Testis (tissue), 3 donors: ENCODE measurements around the gene COASY. TPM values are rescaled to one million over a fixed set of nuclear protein-coding genes. Genes with fewer than 3 reads are reported as not detected.
"Not testable (repeated sequence)": the region's sequence is repeated elsewhere in the genome, so short reads cannot be mapped to it uniquely, and the experiment has no call there.

Experiments used
- DNase-seq: peaks from one replicate; pipeline ENCODE4 v3.0.0-alpha.2; 2019
- H3K27ac ChIP-seq, 2 donors: fragments of 200-600 bp; sonication (generic); one replicate each; pipeline ENCODE4 v1.5.1; 2019
- H3K27me3 ChIP-seq: fragments of 200-600 bp; sonication (generic); one replicate; pipeline ENCODE4 v1.5.1; 2019
- H3K36me3 ChIP-seq: fragments of 200-600 bp; sonication (generic); one replicate; pipeline ENCODE4 v1.5.1; 2017; ENCODE audit warnings: low read depth; ENCODE audit errors: missing control alignments
- H3K4me1 ChIP-seq: fragments of 200-600 bp; sonication (generic); one replicate; pipeline ENCODE4 v1.5.1; 2019
- H3K4me3 ChIP-seq, 2 donors: fragments of 200-600 bp; sonication (generic); one replicate each; pipeline ENCODE4 v1.5.1; 2017 to 2019
- H3K9me3 ChIP-seq: fragments of 200-600 bp; sonication (generic); one replicate; pipeline ENCODE4 v1.5.1; 2017
- POLR2A ChIP-seq: fragments of 450-650 bp; IDR thresholded peaks from one replicate; pipeline ENCODE4 v1.6.1; 2017; ENCODE audit warnings: antibody characterized with exemption, mild to moderate bottlenecking, moderate library complexity
- WGBS, 2 donors: methylation state at CpG; one replicate each; pipeline ENCODE4 v1.1.5; 2018; 5-methylcytosine and 5-hydroxymethylcytosine counted together
- intact Hi-C: fragments of 100-400 bp; cut with DNase I; formaldehyde crosslinking; loops from one replicate; pipeline ENCODE4 v1.15.1; 2023; ENCODE audit warnings: low total_unique reads
- polyA plus RNA-seq: library from polyadenylated mRNA; stranded (reverse); fragments of 350-450 nt; fragmentation: Illumina TruSeq; extraction: RNeasy Lipid Tissue Mini Kit (QIAGEN cat#74804); gene quantifications from one replicate; pipeline ENCODE4 v1.2.3, GENCODE V29; 2014; ENCODE audit warnings: low read depth, low replicate concordance; ENCODE audit not compliant: insufficient read depth
- total RNA-seq, 2 donors: library from RNA; depleted of rRNA; stranded (reverse); fragments of >200 nt; gene quantifications; one replicate each; pipeline ENCODE4 v1.2.3, GENCODE V29; 2016
- TF ChIP-seq, protein P1 (sequence below), 3 experiments: fragments of 450-650 bp in 2 of 3; fragments of 200-600 bp in 1 of 3; sonication (generic) in 1 of 3; IDR thresholded peaks; one replicate each; pipeline ENCODE4 v1.5.1; 2016 to 2019; ENCODE audit warnings: antibody characterized with exemption in 3 of 3, mild to moderate bottlenecking in 2 of 3, moderate library complexity in 1 of 3

COASY gene
- total and polyA plus RNA-seq, 3 donors from 2014 or later, result 52.8 to 103 (median 68.5) TPM

- Histone ChIP-seq H3K36me3 (no peaks in the 10 kb centered on the region), H3K27ac (peak overlapping the region; percentile 8 to 86), H3K27me3 (no peaks in the 10 kb centered on the region), H3K4me1 (peaks cover 18% of the 10 kb centered on the region), H3K4me3 (no peak overlapping the region), H3K9me3 (no peaks in the 10 kb centered on the region)
- DNase-seq, result peak; percentile 83
- 30 to 47% methylated on average over 23 to 45 of the region's 45 CpGs for WGBS, 2 donors
- TF ChIP-seq POLR2A, result no peak
- TF ChIP-seq, protein P1, sequence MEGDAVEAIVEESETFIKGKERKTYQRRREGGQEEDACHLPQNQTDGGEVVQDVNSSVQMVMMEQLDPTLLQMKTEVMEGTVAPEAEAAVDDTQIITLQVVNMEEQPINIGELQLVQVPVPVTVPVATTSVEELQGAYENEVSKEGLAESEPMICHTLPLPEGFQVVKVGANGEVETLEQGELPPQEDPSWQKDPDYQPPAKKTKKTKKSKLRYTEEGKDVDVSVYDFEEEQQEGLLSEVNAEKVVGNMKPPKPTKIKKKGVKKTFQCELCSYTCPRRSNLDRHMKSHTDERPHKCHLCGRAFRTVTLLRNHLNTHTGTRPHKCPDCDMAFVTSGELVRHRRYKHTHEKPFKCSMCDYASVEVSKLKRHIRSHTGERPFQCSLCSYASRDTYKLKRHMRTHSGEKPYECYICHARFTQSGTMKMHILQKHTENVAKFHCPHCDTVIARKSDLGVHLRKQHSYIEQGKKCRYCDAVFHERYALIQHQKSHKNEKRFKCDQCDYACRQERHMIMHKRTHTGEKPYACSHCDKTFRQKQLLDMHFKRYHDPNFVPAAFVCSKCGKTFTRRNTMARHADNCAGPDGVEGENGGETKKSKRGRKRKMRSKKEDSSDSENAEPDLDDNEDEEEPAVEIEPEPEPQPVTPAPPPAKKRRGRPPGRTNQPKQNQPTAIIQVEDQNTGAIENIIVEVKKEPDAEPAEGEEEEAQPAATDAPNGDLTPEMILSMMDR (IDR thresholded peaks at IDR 0.05), result peak in 1 of 3 experiments; percentile 2
- intact Hi-C loops, result no loop called here
Measured at GRCh38 chr17:42553161-42553818, 8.7 kb upstream of the COASY start.

DNA sequence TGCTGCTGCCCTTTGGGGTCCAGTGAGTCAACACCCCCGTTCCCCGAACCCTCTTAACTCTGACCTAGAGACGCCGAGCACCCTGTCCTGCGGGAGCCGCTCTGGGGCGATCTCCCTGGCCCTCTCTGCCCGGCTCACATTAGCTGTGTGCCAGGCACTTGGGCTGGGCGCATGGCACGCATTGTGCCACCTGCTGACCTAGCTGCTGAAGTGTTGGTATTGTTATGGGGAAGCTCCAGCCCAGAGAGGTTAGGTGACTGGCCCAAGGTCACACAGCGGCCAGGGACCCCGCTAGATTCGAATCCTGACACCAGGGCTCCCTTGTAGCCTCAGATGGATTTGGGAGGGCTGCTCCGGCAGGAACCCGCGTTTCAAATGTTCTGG lies 8.1 kb upstream of the COASY start:
- no peaks in the 10 kb centered on the region for H3K27me3 ChIP-seq
- no peak for TF ChIP-seq POLR2A
- TF ChIP-seq, protein P1 (IDR thresholded peaks at IDR 0.05), result no peak
- intact Hi-C loops, result no loop called here
- H3K27ac ChIP-seq, result peak overlapping the region; percentile 79 to 86
- 22 to 29% methylated on average over 10 to 15 of the region's 16 CpGs for WGBS, 2 donors
- peak; percentile 59 for DNase-seq
- H3K9me3 ChIP-seq, result no peaks in the 10 kb centered on the region
- peak overlapping the region; percentile 81 to 83 for H3K4me3 ChIP-seq
- peaks cover 18% of the 10 kb centered on the region for H3K4me1 ChIP-seq
- H3K36me3 ChIP-seq, result no peaks in the 10 kb centered on the region

- peak overlapping the region; percentile 79 to 86 for H3K27ac ChIP-seq
- H3K4me1 ChIP-seq, result peaks cover 18% of the 10 kb centered on the region
- H3K4me3 ChIP-seq, result peak overlapping the region; percentile 81 to 83
- intact Hi-C loops, result no loop called here
- WGBS, 2 donors, result 0% methylated on average over 10 to 81 of the region's 82 CpGs
- DNase-seq, result peak; percentile 92
- H3K9me3 ChIP-seq, result no peaks in the 10 kb centered on the region
- no peaks in the 10 kb centered on the region for H3K36me3 ChIP-seq
- no peak for TF ChIP-seq POLR2A
- TF ChIP-seq, protein P1 (IDR thresholded peaks at IDR 0.05), result no peak
- no peaks in the 10 kb centered on the region for H3K27me3 ChIP-seq
Measured at GRCh38 chr17:42554250-42555121, 7.5 kb upstream of the COASY start.

GRCh38 chr17:42555122-42555622 lies 6.8 kb upstream of the COASY start:
- no peaks in the 10 kb centered on the region for H3K27me3 ChIP-seq
- peak overlapping the region; percentile 79 to 86 for H3K27ac ChIP-seq
- WGBS, 2 donors, result 20 to 25% methylated on average over 4 of the region's 4 CpGs
- intact Hi-C loops, result no loop called here
- peak overlapping the region; percentile 81 to 83 for H3K4me3 ChIP-seq
- H3K36me3 ChIP-seq, result no peaks in the 10 kb centered on the region
- no peak for DNase-seq
- peaks cover 18% of the 10 kb centered on the region for H3K4me1 ChIP-seq
- TF ChIP-seq, protein P1 (IDR thresholded peaks at IDR 0.05), result no peak
- no peak for TF ChIP-seq POLR2A
- no peaks in the 10 kb centered on the region for H3K9me3 ChIP-seq

DNA sequence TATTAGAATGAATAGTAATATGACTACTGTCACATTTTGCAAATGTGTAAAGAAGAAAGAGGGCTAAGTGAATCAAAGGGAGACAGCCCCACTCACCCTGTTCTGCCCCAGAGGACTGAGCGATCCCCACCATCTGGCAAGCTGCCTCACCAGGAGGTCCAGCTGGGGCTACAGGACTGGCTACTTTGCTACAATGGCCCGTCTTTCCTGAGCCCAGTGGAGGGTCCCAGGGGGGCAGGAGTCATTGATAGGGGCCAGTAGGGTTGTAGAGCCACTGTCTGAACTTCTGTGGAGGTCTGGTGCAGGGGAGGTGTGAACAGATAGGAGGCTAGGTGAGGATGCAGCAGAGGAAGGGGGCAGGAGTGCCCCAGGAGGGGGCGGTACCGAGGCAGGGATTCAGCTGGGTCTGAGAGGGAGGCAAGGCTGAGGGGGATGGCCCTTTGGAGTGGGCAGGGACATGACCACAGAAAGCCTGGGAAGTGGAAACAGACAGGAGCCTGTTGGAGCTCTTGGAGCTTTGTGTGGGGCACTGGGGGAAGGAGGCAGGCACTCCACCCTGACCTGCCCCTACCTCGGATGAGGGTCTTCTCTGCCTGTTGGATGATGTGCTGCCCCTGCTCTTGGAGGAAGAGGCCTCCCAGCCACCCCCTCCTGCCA lies 5.9 kb upstream of the COASY start:
- H3K27ac ChIP-seq, DNase-seq, H3K9me3 ChIP-seq, intact Hi-C loops, H3K4me3 ChIP-seq, H3K36me3 ChIP-seq, H3K27me3 ChIP-seq: not testable (repeated sequence)
- WGBS, 2 donors, result 49% methylated on average over 5 of the region's 5 CpGs
- peaks cover 18% of the 10 kb centered on the region for H3K4me1 ChIP-seq
